Fibroblast of the aortic adventitia (primary cell): ENCODE results near the gene CRHR1. TPM values are rescaled to one million over a fixed set of nuclear protein-coding genes. Genes with fewer than 3 reads are reported as not detected.
A peak's percentile ranks its signal among the peaks of the same experiment; 100 is the strongest.
"Not testable (repeated sequence)": the region's sequence is repeated elsewhere in the genome, so short reads cannot be mapped to it uniquely, and the experiment has no call there.

Source experiments
- DNase-seq: peaks from one replicate; pipeline ENCODE4 v3.0.0-alpha.2; 2010; ENCODE audit warnings: low read depth
- H3K4me3 ChIP-seq: 2 replicates; pipeline ENCODE4 v1.5.1; 2011; ENCODE audit warnings: low read depth, mild to moderate bottlenecking, control low read depth, low read length, moderate library complexity
- CTCF ChIP-seq: IDR thresholded peaks from 2 replicates; pipeline ENCODE4 v1.5.1; 2011; ENCODE audit warnings: mild to moderate bottlenecking, low read length, control low read depth, inconsistent platforms; ENCODE audit not compliant: insufficient read depth
- total RNA-seq: library from RNA; depleted of rRNA; stranded (reverse); fragments of >200 nt; gene quantifications from 2 replicates; pipeline ENCODE4 v1.2.3, GENCODE V29; 2012; ENCODE audit warnings: low replicate concordance

The CRHR1 gene
- total RNA-seq, 1 donor = not detected

GRCh38 chr17:45855691-45856336 is 71.7 kb downstream of the CRHR1 start:
- no peak for TF ChIP-seq CTCF
- DNase-seq = no peak
- H3K4me3 ChIP-seq = no peak overlapping the region

- H3K4me3 ChIP-seq = no peak overlapping the region
- no peak for TF ChIP-seq CTCF
- DNase-seq = peak; percentile 25
Observed at GRCh38 chr17:45857977-45858708, 74.0 kb downstream of the CRHR1 start.

GRCh38 chr17:45861165-45861564 is 77.0 kb downstream of the CRHR1 start:
- no peak for TF ChIP-seq CTCF
- DNase-seq = no peak
- H3K4me3 ChIP-seq = no peak overlapping the region

- DNase-seq, H3K4me3 ChIP-seq: not testable (repeated sequence)
Observed at GRCh38 chr17:45862127-45862526, 78.0 kb downstream of the CRHR1 start.

- no peak for DNase-seq
- no peak overlapping the region for H3K4me3 ChIP-seq
- no peak for TF ChIP-seq CTCF
Observed at GRCh38 chr17:45863857-45864654, 79.9 kb downstream of the CRHR1 start.

GRCh38 chr17:45867171-45867570 is 83.1 kb downstream of the CRHR1 start:
- no peak for DNase-seq
- no peak for TF ChIP-seq CTCF
- no peak overlapping the region for H3K4me3 ChIP-seq

GRCh38 chr17:45867702-45868101 is 83.6 kb downstream of the CRHR1 start:
- no peak overlapping the region for H3K4me3 ChIP-seq
- DNase-seq = no peak
- TF ChIP-seq CTCF = no peak
